Kidney epithelial cell (primary cell): ENCODE results near the gene PPP2R3C. TPM values are rescaled to one million over a fixed set of nuclear protein-coding genes. Genes with fewer than 3 reads are reported as not detected.
"Not testable (repeated sequence)": the region's sequence is repeated elsewhere in the genome, so short reads cannot be mapped to it uniquely, and the experiment has no call there.

ENCODE experiments used
- DNase-seq: peaks from one replicate; pipeline ENCODE4 v3.0.0-alpha.2; 2010; ENCODE audit warnings: low read depth
- H3K27me3 ChIP-seq: 2 replicates; pipeline ENCODE4 v1.6.0; 2011; ENCODE audit warnings: low read length; ENCODE audit not compliant: control insufficient read depth, insufficient read depth
- H3K36me3 ChIP-seq: 2 replicates; pipeline ENCODE4 v1.5.1; 2011; ENCODE audit warnings: low read length; ENCODE audit not compliant: control insufficient read depth, insufficient read depth
- H3K4me3 ChIP-seq: 2 replicates; pipeline ENCODE4 v1.5.1; 2011; ENCODE audit warnings: low read depth, mild to moderate bottlenecking, control low read depth, low read length
- total RNA-seq: library from RNA; depleted of rRNA; stranded (reverse); fragments of >200 nt; gene quantifications from 2 replicates; pipeline ENCODE4 v1.2.3, GENCODE V29; 2015
- TF ChIP-seq, protein P1 (sequence below): IDR thresholded peaks from 2 replicates; pipeline ENCODE4 v1.5.1; 2011; ENCODE audit warnings: mild to moderate bottlenecking, moderate library complexity, low read length, control low read depth, inconsistent platforms; ENCODE audit not compliant: insufficient read depth, poor library complexity, severe bottlenecking

Gene PPP2R3C
- total RNA-seq, 1 donor from 2014 or later, result 39.4 TPM

GRCh38 chr14:35068238-35069012, 53.4 kb downstream of the PPP2R3C start:
- no peak overlapping the region for H3K4me3 ChIP-seq
- DNase-seq, result no peak
- no peaks in the 10 kb centered on the region for H3K36me3 ChIP-seq
- no peaks in the 10 kb centered on the region for H3K27me3 ChIP-seq
- TF ChIP-seq, protein P1, sequence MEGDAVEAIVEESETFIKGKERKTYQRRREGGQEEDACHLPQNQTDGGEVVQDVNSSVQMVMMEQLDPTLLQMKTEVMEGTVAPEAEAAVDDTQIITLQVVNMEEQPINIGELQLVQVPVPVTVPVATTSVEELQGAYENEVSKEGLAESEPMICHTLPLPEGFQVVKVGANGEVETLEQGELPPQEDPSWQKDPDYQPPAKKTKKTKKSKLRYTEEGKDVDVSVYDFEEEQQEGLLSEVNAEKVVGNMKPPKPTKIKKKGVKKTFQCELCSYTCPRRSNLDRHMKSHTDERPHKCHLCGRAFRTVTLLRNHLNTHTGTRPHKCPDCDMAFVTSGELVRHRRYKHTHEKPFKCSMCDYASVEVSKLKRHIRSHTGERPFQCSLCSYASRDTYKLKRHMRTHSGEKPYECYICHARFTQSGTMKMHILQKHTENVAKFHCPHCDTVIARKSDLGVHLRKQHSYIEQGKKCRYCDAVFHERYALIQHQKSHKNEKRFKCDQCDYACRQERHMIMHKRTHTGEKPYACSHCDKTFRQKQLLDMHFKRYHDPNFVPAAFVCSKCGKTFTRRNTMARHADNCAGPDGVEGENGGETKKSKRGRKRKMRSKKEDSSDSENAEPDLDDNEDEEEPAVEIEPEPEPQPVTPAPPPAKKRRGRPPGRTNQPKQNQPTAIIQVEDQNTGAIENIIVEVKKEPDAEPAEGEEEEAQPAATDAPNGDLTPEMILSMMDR, result no peak

GRCh38 chr14:35065731-35066130, 56.1 kb downstream of the PPP2R3C start:
- not testable (repeated sequence) for H3K27me3 ChIP-seq, H3K36me3 ChIP-seq, H3K4me3 ChIP-seq, DNase-seq

DNA sequence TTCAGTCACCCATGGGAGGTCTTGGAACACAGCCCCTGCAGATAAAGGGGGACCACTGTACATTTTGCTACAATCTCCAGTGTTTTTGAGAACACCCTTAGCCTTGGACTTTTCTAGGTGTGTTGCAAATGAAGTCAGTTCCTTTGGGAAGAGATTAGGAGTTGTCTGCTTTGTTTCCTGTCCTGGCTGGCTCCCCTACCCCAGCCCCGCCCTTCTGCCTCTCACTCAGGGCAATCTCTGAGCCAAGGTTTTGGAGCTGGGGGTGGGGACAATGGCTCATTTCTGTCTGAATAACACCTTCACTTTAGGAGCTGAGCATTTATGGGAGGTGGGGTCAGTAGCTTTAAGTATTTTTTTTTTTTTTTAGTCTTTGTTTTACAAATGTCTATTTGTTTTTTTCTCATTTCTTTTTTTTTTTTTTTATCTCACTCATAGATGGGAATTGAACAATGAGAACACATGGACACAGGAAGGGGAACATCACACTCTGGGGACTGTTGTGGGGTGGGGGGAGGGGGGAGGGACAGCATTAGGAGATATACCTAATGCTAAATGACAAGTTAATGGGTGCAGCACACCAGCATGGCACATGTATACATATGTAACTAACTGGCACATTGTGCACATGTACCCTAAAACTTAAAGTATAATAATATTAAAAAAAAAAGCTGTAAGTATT, 60.5 kb downstream of the PPP2R3C start:
- H3K27me3 ChIP-seq, H3K36me3 ChIP-seq, DNase-seq, H3K4me3 ChIP-seq: not testable (repeated sequence)

- no peak for DNase-seq
- Histone ChIP-seq H3K27me3 (no peaks in the 10 kb centered on the region), H3K4me3 (no peak overlapping the region), H3K36me3 (no peaks in the 10 kb centered on the region)
- TF ChIP-seq, protein P1, result no peak
Measured at GRCh38 chr14:35052637-35053036, 69.2 kb downstream of the PPP2R3C start.

DNA sequence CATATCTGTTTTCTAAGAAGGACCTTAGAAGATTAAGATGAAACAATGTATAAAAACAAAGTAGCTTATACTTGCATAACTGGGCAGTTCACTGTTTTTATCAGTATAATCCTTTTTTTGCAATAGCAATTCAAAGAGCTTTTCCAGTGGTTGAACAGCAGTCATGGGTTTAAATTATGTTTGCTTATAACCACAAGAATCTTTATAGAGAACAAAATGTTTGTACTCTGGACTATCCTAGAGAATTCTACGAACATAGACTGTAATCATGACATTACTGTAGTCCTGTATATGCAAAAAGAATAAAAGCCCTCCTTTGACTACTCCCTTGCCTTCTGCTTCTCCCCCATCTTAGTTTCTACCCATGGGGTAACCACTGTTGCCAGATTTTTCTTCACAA, 70.0 kb downstream of the PPP2R3C start:
- H3K4me3 ChIP-seq, result no peak overlapping the region
- DNase-seq, result no peak
- TF ChIP-seq, protein P1, result no peak
- no peaks in the 10 kb centered on the region for H3K27me3 ChIP-seq
- no peaks in the 10 kb centered on the region for H3K36me3 ChIP-seq

GRCh38 chr14:35050652-35051051, 71.1 kb downstream of the PPP2R3C start:
- TF ChIP-seq, protein P1, result no peak
- H3K27me3 ChIP-seq, result no peaks in the 10 kb centered on the region
- no peak for DNase-seq
- H3K36me3 ChIP-seq, result no peaks in the 10 kb centered on the region
- no peak overlapping the region for H3K4me3 ChIP-seq
